Bronchial epithelial cell (primary cell): Measurements from ENCODE around the gene PLEKHA6. TPM values are rescaled to one million over a fixed set of nuclear protein-coding genes. Genes with fewer than 3 reads are reported as not detected.

Experiments used
- DNase-seq: peaks from one replicate; pipeline ENCODE4 v3.0.0-alpha.2; 2010; ENCODE audit warnings: low read depth
- FAIRE-seq: peaks from 2 replicates; lab custom pipeline; 2011; peaks lifted over from hg19 to GRCh38; lab: Jason Lieb, UNC
- H3K27me3 ChIP-seq: 2 replicates; pipeline ENCODE4 v1.5.1; 2011; ENCODE audit warnings: low read length; ENCODE audit not compliant: control insufficient read depth, insufficient read depth
- H3K36me3 ChIP-seq: 2 replicates; pipeline ENCODE4 v1.5.1; 2011; ENCODE audit warnings: low read length; ENCODE audit not compliant: control insufficient read depth, insufficient read depth
- H3K4me3 ChIP-seq: 2 replicates; pipeline ENCODE4 v1.5.1; 2011; ENCODE audit warnings: mild to moderate bottlenecking, low read depth, low read length, control low read depth
- total RNA-seq: library from RNA; depleted of rRNA; stranded (reverse); fragments of >200 nt; gene quantifications from 2 replicates; pipeline ENCODE4 v1.2.1, GENCODE V29; 2014
- TF ChIP-seq, protein P1 (sequence below): IDR thresholded peaks from 2 replicates; pipeline ENCODE4 v1.5.1; 2011; ENCODE audit warnings: mild to moderate bottlenecking, moderate library complexity, low read length, control low read depth, inconsistent platforms; ENCODE audit not compliant: insufficient read depth, severe bottlenecking

PLEKHA6 gene
- total RNA-seq, 1 donor from 2014 or later = 2.1 TPM

DNA sequence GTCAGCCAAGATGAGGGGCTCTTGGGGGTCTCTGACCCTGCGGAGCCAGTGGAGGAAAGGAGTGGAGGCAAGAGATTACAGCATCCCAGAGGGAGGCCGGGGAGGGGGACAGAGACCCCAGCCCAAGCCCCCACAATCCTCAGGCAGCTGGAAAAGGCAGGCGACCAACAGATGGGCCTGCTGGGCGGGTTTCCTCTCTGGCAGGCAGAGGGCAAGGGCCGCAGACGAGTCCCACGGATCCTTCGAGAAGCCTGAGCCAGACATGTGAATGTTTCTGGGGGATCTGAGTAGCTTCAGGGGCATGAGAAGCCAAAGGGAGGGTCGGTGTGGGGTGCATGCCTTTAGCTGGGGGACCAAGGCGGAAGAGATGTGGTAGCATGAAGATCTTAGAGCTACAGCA lies 2.1 kb upstream of the PLEKHA6 start:
- Histone ChIP-seq H3K4me3 (no peak overlapping the region), H3K36me3 (no peaks in the 10 kb centered on the region), H3K27me3 (no peaks in the 10 kb centered on the region)
- no peak for DNase-seq
- TF ChIP-seq, protein P1, sequence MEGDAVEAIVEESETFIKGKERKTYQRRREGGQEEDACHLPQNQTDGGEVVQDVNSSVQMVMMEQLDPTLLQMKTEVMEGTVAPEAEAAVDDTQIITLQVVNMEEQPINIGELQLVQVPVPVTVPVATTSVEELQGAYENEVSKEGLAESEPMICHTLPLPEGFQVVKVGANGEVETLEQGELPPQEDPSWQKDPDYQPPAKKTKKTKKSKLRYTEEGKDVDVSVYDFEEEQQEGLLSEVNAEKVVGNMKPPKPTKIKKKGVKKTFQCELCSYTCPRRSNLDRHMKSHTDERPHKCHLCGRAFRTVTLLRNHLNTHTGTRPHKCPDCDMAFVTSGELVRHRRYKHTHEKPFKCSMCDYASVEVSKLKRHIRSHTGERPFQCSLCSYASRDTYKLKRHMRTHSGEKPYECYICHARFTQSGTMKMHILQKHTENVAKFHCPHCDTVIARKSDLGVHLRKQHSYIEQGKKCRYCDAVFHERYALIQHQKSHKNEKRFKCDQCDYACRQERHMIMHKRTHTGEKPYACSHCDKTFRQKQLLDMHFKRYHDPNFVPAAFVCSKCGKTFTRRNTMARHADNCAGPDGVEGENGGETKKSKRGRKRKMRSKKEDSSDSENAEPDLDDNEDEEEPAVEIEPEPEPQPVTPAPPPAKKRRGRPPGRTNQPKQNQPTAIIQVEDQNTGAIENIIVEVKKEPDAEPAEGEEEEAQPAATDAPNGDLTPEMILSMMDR = no peak
- FAIRE-seq = no peak

DNA sequence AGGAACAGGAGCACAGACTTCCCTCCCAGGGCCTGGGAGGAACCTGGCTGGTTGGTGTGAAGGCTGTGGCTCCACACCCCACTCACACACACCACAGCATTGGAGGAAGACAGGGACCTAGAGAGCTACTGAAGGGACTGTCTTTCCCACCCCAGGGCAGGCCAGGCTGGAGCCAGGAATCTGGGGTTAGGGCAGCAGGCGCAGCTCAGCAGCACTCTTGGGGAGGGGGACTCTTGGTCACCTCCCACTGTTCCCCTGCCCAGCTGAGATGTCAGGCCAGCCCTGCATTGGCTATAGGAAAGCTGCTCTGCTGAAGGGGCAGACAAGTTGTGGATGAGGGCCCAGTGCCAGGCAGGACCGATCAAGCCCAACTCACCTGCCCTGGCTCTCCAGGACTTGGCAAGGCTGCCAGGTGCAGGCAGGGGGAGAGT lies 1.6 kb upstream of the PLEKHA6 start:
- Histone ChIP-seq H3K36me3 (no peaks in the 10 kb centered on the region), H3K27me3 (no peaks in the 10 kb centered on the region), H3K4me3 (no peak overlapping the region)
- TF ChIP-seq, protein P1 = no peak
- FAIRE-seq (no peak), DNase-seq (no peak)

GRCh38 chr1:204360314-204360713 lies 585 bp upstream of the PLEKHA6 start:
- FAIRE-seq (no peak), DNase-seq (no peak)
- TF ChIP-seq, protein P1 = no peak

DNA sequence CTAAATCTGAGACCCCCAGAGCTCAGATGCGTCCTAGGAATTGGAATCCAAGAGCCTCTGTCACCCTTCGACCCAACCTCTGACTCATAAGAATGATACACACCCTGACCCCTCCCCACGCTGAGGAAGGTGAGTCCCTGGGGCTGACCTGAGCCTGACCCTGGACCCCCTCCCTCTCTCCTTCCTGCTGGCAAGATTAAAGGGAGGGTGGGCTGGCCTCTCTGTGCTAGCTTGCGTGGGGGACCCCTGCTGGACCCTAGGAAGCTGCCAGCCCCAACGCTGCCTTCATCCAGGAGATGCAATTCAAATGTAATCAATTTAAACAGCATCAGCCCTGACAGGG lies 627 bp downstream of the PLEKHA6 start:
- H3K36me3 ChIP-seq = no peaks in the 10 kb centered on the region
- DNase-seq (no peak), FAIRE-seq (no peak)
- H3K27me3 ChIP-seq = no peaks in the 10 kb centered on the region
- TF ChIP-seq, protein P1 = no peak
- H3K4me3 ChIP-seq = no peak overlapping the region

More at GRCh38 chr1:204360314-204360713, 585 bp upstream of the PLEKHA6 start:
- H3K27me3 ChIP-seq = no peaks in the 10 kb centered on the region
- no peak overlapping the region for H3K4me3 ChIP-seq
- H3K36me3 ChIP-seq = no peaks in the 10 kb centered on the region

DNA sequence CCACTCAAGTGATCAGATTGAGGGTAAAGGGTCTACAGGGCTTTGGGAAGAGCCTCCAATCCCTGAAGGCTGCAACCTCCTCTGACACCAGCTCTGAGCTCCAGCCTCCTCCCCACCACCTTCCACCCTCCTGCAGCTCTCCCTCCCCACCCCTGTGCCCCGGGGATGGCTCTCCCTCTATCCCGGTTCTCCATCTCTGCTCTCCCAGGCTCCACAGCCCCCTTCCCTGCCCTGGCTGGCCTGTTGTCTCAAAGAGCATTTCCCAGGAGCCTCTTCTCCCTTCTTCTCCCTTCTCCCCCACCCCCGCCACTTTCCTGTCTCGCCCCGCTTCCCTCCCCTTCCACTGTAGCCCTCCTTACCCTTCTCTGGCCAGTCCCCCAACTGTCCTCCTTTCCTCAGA lies 1.1 kb downstream of the PLEKHA6 start:
- Histone ChIP-seq H3K36me3 (no peaks in the 10 kb centered on the region), H3K27me3 (no peaks in the 10 kb centered on the region), H3K4me3 (no peak overlapping the region)
- FAIRE-seq = no peak
- TF ChIP-seq, protein P1 = no peak
- no peak for DNase-seq
